Measurements from ENCODE around the gene DPP6. TPM values are rescaled to one million over a fixed set of nuclear protein-coding genes. Genes with fewer than 3 reads are reported as not detected.

DPP6 gene
- total RNA-seq, 2 donors from 2014 or later = 0.05 to 38.7 TPM

DNA sequence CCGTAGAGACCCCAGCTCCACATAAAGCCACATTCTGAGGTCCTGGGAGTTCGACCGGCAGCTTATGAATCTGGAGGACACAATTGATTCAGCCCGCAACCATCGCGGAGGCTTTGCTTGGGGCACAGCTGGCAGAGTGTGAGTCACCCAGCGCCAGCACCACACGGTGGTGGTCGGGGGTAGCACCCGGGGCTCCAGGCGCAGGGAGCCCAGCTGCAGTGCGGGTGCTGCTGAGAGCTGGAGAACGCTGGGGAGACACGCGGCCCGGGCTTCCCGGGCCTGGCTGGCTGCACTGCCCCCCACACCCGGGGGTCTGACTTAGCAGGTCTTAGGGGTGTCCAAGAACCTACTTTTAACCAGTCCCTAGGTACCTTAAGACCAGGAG lies 862.8 kb downstream of the DPP6 start:
- TF ChIP-seq POLR2A (IDR thresholded peaks at IDR 0.05) (no peak), POLR2AphosphoS5 (IDR thresholded peaks at IDR 0.05) (no peak)
- TF ChIP-seq, protein P1, sequence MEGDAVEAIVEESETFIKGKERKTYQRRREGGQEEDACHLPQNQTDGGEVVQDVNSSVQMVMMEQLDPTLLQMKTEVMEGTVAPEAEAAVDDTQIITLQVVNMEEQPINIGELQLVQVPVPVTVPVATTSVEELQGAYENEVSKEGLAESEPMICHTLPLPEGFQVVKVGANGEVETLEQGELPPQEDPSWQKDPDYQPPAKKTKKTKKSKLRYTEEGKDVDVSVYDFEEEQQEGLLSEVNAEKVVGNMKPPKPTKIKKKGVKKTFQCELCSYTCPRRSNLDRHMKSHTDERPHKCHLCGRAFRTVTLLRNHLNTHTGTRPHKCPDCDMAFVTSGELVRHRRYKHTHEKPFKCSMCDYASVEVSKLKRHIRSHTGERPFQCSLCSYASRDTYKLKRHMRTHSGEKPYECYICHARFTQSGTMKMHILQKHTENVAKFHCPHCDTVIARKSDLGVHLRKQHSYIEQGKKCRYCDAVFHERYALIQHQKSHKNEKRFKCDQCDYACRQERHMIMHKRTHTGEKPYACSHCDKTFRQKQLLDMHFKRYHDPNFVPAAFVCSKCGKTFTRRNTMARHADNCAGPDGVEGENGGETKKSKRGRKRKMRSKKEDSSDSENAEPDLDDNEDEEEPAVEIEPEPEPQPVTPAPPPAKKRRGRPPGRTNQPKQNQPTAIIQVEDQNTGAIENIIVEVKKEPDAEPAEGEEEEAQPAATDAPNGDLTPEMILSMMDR (IDR thresholded peaks at IDR 0.05) = no peak
- DNase-seq (ENCODE audit: low spot score) = no peak
- H3K27me3 ChIP-seq (replicated peaks; ENCODE audit: insufficient read depth) = no peaks in the 10 kb centered on the region
- intact Hi-C loops (cut with DNase I) = loop anchor here (5.0 kb wide), 1 partner anchor 427 kb away; no protein-coding TSS in a partner anchor
- H3K36me3 ChIP-seq = no peaks in the 10 kb centered on the region
- no peaks in the 10 kb centered on the region for H3K9me3 ChIP-seq
- no peaks in the 10 kb centered on the region for H3K4me1 ChIP-seq (replicated peaks)
- H3K4me3 ChIP-seq = no peak overlapping the region
- WGBS = 83% methylated on average over 15 of the region's 18 CpGs
- H3K27ac ChIP-seq = no peak overlapping the region

DNA sequence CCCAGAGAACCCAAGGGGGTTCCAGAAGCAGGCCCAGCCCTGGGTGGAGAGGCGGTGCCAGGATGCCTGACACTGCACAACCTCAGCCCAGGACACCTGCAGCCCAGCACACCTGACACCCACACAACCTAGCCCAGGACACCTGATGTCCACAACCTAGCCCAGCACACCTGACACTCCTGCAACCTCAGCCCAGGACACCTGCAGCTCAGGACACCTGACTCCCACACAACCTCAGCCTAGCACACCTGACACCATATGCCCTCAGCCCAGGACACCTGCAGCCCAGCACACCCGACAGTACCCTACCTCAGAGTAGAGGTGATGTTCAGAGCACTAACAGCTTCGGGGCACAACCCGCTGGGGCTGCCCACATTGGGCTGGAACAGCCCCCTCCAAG lies 863.4 kb downstream of the DPP6 start:
- no peaks in the 10 kb centered on the region for H3K27me3 ChIP-seq (replicated peaks; ENCODE audit: insufficient read depth)
- no peak for DNase-seq (ENCODE audit: low spot score)
- no peaks in the 10 kb centered on the region for H3K36me3 ChIP-seq
- no peaks in the 10 kb centered on the region for H3K9me3 ChIP-seq
- H3K4me1 ChIP-seq (replicated peaks) = no peaks in the 10 kb centered on the region
- no peak overlapping the region for H3K4me3 ChIP-seq
- intact Hi-C loops (cut with DNase I) = no loop called here
- no peak overlapping the region for H3K27ac ChIP-seq
- TF ChIP-seq POLR2AphosphoS5 (IDR thresholded peaks at IDR 0.05) (no peak), POLR2A (IDR thresholded peaks at IDR 0.05) (no peak)
- TF ChIP-seq, protein P1 (IDR thresholded peaks at IDR 0.05) = no peak
- 98% methylated on average over 4 of the region's 4 CpGs for WGBS

DNA sequence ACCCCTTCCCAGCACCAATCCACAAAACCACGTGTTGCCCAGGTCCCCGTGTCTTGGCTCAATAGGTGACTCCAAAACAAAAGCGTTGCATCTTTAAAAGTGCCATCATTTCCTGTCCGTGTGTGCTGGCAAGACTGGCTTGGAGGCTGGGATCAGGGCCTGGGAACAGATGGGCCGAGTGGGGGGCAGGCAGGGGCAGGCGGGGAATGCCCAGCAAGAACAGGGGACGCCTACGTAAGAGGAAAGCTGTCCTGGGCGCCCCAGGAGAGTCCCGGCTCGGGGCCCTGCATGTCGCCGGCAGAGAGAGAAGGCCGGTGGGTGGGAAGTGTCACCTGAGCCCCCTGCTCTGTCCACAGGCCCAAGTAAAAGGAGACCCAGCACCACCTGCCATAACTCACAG lies 864.2 kb downstream of the DPP6 start:
- Histone ChIP-seq H3K9me3 (no peaks in the 10 kb centered on the region), H3K4me1 (replicated peaks) (no peaks in the 10 kb centered on the region), H3K27me3 (replicated peaks; ENCODE audit: insufficient read depth) (no peaks in the 10 kb centered on the region), H3K27ac (no peak overlapping the region), H3K4me3 (no peak overlapping the region), H3K36me3 (no peaks in the 10 kb centered on the region)
- WGBS = 82% methylated on average over 14 of the region's 14 CpGs
- TF ChIP-seq POLR2A (IDR thresholded peaks at IDR 0.05) = no peak
- TF ChIP-seq, protein P1 (IDR thresholded peaks at IDR 0.05) = no peak
- TF ChIP-seq POLR2AphosphoS5 (IDR thresholded peaks at IDR 0.05) = no peak
- intact Hi-C loops (cut with DNase I) = no loop called here
- DNase-seq (ENCODE audit: low spot score) = no peak

DNA sequence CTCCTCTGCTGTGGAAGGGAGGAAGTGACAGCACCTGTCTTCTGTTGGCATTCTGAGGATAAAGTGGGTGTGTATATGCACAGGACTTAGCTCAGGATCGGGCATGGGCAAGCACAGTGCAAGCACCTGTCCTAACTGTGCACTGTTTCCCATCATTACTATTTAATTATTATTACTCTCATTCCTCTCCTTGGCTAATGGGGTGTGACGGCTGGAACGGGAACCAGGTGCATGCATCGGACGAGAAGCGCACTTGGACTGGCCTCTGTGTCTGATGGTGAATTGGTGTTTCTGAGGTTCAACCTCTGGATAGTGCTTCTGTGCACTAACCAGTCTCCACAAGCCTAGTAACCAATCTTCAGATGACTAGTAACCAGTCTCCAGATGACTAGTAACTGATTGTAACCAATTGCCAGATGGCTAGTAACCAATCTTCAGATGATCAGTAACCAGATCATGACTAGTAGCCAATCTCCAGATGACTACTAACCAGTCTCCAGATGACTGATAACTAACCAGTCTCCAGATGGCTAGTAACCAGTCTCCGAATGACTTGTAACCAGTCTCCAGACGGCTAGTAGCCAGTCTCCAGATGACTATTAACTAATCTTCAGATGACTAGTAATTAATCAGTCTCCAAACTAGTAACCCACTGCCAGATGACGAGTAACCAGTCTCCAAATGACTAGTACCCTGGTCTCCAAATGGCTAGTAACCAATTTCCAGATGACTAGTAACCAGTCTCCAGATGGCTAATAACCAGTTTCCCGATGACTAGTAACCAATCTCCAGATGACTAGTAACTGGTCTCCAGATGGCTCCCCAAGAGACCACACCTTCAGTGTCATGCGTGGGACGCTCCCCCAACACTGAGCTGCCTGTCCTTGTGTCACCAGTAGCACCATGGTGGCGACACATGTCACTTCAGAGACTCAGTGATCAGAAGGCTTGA lies 864.9 kb downstream of the DPP6 start:
- Histone ChIP-seq H3K27me3 (replicated peaks; ENCODE audit: insufficient read depth) (no peaks in the 10 kb centered on the region), H3K4me3 (no peak overlapping the region), H3K9me3 (no peaks in the 10 kb centered on the region), H3K4me1 (replicated peaks) (no peaks in the 10 kb centered on the region), H3K27ac (no peak overlapping the region), H3K36me3 (no peaks in the 10 kb centered on the region)
- TF ChIP-seq POLR2A (IDR thresholded peaks at IDR 0.05) = no peak
- TF ChIP-seq, protein P1 (IDR thresholded peaks at IDR 0.05) = no peak
- no peak for TF ChIP-seq POLR2AphosphoS5 (IDR thresholded peaks at IDR 0.05)
- intact Hi-C loops (cut with DNase I) = no loop called here
- no peak for DNase-seq (ENCODE audit: low spot score)
- 87% methylated on average over 13 of the region's 13 CpGs for WGBS

DNA sequence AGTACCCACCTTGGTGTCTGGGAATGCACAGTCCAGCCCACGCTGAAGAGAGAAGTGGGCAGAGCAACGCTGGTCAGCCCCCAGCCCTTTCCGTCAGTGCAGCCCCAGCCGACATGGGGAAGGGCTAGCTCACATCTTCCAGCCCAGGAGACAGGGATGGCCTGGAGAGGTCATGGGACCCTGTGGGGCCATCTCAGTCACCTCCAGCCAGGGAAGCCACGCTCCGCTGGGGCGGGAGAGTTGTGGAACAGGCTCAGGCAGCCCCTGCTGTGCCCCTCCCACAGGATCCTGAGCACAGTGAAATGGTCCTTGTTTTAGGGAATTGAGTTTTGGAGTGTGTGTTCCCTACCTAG lies 865.6 kb downstream of the DPP6 start:
- Histone ChIP-seq H3K4me1 (replicated peaks) (no peaks in the 10 kb centered on the region), H3K27me3 (replicated peaks; ENCODE audit: insufficient read depth) (no peaks in the 10 kb centered on the region), H3K27ac (no peak overlapping the region), H3K36me3 (no peaks in the 10 kb centered on the region), H3K9me3 (no peaks in the 10 kb centered on the region), H3K4me3 (no peak overlapping the region)
- WGBS = 54% methylated on average over 5 of the region's 7 CpGs
- no peak for DNase-seq (ENCODE audit: low spot score)
- TF ChIP-seq, protein P1 (IDR thresholded peaks at IDR 0.05) = no peak
- TF ChIP-seq POLR2AphosphoS5 (IDR thresholded peaks at IDR 0.05) (no peak), POLR2A (IDR thresholded peaks at IDR 0.05) (no peak)
- intact Hi-C loops (cut with DNase I) = no loop called here
